Measurements from ENCODE around the gene INIP.

- TF ChIP-seq, protein P1, sequence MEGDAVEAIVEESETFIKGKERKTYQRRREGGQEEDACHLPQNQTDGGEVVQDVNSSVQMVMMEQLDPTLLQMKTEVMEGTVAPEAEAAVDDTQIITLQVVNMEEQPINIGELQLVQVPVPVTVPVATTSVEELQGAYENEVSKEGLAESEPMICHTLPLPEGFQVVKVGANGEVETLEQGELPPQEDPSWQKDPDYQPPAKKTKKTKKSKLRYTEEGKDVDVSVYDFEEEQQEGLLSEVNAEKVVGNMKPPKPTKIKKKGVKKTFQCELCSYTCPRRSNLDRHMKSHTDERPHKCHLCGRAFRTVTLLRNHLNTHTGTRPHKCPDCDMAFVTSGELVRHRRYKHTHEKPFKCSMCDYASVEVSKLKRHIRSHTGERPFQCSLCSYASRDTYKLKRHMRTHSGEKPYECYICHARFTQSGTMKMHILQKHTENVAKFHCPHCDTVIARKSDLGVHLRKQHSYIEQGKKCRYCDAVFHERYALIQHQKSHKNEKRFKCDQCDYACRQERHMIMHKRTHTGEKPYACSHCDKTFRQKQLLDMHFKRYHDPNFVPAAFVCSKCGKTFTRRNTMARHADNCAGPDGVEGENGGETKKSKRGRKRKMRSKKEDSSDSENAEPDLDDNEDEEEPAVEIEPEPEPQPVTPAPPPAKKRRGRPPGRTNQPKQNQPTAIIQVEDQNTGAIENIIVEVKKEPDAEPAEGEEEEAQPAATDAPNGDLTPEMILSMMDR (IDR thresholded peaks at IDR 0.05; ENCODE audit: low read depth, low read length): no peak
- TF ChIP-seq POLR2A (IDR thresholded peaks at IDR 0.05; ENCODE audit: extremely low read depth, insufficient read length): no peak
- TF ChIP-seq, protein P2, sequence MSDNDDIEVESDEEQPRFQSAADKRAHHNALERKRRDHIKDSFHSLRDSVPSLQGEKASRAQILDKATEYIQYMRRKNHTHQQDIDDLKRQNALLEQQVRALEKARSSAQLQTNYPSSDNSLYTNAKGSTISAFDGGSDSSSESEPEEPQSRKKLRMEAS (IDR thresholded peaks at IDR 0.05; ENCODE audit: low read depth, low read length): no peak
- TF ChIP-seq MYC (IDR thresholded peaks at IDR 0.05; ENCODE audit: low read depth, low read length): no peak
Measured at GRCh38 chr9:112659906-112660305, 58.0 kb downstream of the INIP start.
